ENCODE results near the gene WDR76.

Gene WDR76

GRCh38 chr15:43794269-43795037 lies 32.3 kb upstream of the WDR76 start:
- Histone ChIP-seq H3K4me3 (replicated peaks; ENCODE audit: insufficient read depth, low read length) (no peak overlapping the region), H3K27ac (replicated peaks) (peak overlapping the region; percentile 96; the same call in 1 of the 2 replicates), H3K27me3 (ENCODE audit: insufficient read depth, poor library complexity, severe bottlenecking) (no peaks in the 10 kb centered on the region)
- DNase-seq (ENCODE audit: low read depth in 1 of 2, low spot score in 1 of 2), result no peak
- TF ChIP-seq SPI1 (IDR thresholded peaks at IDR 0.05; ENCODE audit: borderline replicate concordance, low read depth), result no peak
- TF ChIP-seq, protein P1, sequence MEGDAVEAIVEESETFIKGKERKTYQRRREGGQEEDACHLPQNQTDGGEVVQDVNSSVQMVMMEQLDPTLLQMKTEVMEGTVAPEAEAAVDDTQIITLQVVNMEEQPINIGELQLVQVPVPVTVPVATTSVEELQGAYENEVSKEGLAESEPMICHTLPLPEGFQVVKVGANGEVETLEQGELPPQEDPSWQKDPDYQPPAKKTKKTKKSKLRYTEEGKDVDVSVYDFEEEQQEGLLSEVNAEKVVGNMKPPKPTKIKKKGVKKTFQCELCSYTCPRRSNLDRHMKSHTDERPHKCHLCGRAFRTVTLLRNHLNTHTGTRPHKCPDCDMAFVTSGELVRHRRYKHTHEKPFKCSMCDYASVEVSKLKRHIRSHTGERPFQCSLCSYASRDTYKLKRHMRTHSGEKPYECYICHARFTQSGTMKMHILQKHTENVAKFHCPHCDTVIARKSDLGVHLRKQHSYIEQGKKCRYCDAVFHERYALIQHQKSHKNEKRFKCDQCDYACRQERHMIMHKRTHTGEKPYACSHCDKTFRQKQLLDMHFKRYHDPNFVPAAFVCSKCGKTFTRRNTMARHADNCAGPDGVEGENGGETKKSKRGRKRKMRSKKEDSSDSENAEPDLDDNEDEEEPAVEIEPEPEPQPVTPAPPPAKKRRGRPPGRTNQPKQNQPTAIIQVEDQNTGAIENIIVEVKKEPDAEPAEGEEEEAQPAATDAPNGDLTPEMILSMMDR (IDR thresholded peaks at IDR 0.05; ENCODE audit: insufficient read depth, low read length), result no peak
- no peak for TF ChIP-seq POLR2AphosphoS5 (IDR thresholded peaks at IDR 0.05; ENCODE audit: low read depth)
- TF ChIP-seq, protein P2, sequence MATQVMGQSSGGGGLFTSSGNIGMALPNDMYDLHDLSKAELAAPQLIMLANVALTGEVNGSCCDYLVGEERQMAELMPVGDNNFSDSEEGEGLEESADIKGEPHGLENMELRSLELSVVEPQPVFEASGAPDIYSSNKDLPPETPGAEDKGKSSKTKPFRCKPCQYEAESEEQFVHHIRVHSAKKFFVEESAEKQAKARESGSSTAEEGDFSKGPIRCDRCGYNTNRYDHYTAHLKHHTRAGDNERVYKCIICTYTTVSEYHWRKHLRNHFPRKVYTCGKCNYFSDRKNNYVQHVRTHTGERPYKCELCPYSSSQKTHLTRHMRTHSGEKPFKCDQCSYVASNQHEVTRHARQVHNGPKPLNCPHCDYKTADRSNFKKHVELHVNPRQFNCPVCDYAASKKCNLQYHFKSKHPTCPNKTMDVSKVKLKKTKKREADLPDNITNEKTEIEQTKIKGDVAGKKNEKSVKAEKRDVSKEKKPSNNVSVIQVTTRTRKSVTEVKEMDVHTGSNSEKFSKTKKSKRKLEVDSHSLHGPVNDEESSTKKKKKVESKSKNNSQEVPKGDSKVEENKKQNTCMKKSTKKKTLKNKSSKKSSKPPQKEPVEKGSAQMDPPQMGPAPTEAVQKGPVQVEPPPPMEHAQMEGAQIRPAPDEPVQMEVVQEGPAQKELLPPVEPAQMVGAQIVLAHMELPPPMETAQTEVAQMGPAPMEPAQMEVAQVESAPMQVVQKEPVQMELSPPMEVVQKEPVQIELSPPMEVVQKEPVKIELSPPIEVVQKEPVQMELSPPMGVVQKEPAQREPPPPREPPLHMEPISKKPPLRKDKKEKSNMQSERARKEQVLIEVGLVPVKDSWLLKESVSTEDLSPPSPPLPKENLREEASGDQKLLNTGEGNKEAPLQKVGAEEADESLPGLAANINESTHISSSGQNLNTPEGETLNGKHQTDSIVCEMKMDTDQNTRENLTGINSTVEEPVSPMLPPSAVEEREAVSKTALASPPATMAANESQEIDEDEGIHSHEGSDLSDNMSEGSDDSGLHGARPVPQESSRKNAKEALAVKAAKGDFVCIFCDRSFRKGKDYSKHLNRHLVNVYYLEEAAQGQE (IDR thresholded peaks at IDR 0.05; ENCODE audit: insufficient replicate concordance, low read depth), result peak; percentile 73
- no peak for TF ChIP-seq GABPA (IDR thresholded peaks at IDR 0.05; ENCODE audit: low read depth)

- no peak for DNase-seq (ENCODE audit: low read depth in 1 of 2, low spot score in 1 of 2)
- Histone ChIP-seq H3K4me3 (replicated peaks; ENCODE audit: insufficient read depth, low read length) (no peak overlapping the region), H3K27me3 (ENCODE audit: insufficient read depth, poor library complexity, severe bottlenecking) (no peaks in the 10 kb centered on the region), H3K27ac (replicated peaks) (no peak overlapping the region)
- no peak for TF ChIP-seq POLR2AphosphoS5 (IDR thresholded peaks at IDR 0.05; ENCODE audit: low read depth)
- TF ChIP-seq SPI1 (IDR thresholded peaks at IDR 0.05; ENCODE audit: borderline replicate concordance, low read depth), result no peak
- TF ChIP-seq GABPA (IDR thresholded peaks at IDR 0.05; ENCODE audit: low read depth), result no peak
- TF ChIP-seq, protein P2 (IDR thresholded peaks at IDR 0.05; ENCODE audit: insufficient replicate concordance, low read depth), result no peak
- TF ChIP-seq, protein P1 (IDR thresholded peaks at IDR 0.05; ENCODE audit: insufficient read depth, low read length), result no peak
Observed at GRCh38 chr15:43795197-43795596, 31.6 kb upstream of the WDR76 start.

GRCh38 chr15:43795997-43796396 lies 30.8 kb upstream of the WDR76 start:
- no peak for DNase-seq (ENCODE audit: low read depth in 1 of 2, low spot score in 1 of 2)

More at GRCh38 chr15:43795997-43796396, 30.8 kb upstream of the WDR76 start:
- no peak overlapping the region for H3K27ac ChIP-seq (replicated peaks)
- H3K4me3 ChIP-seq (replicated peaks; ENCODE audit: insufficient read depth, low read length), result no peak overlapping the region
- H3K27me3 ChIP-seq (ENCODE audit: insufficient read depth, poor library complexity, severe bottlenecking), result no peaks in the 10 kb centered on the region
- TF ChIP-seq GABPA (IDR thresholded peaks at IDR 0.05; ENCODE audit: low read depth), result no peak
- TF ChIP-seq, protein P2 (IDR thresholded peaks at IDR 0.05; ENCODE audit: insufficient replicate concordance, low read depth), result no peak
- no peak for TF ChIP-seq POLR2AphosphoS5 (IDR thresholded peaks at IDR 0.05; ENCODE audit: low read depth)
- TF ChIP-seq, protein P1 (IDR thresholded peaks at IDR 0.05; ENCODE audit: insufficient read depth, low read length), result no peak
- no peak for TF ChIP-seq SPI1 (IDR thresholded peaks at IDR 0.05; ENCODE audit: borderline replicate concordance, low read depth)

Measured in HL-60 (cell line).